Measurements from ENCODE around the gene AACS.
"Not testable (repeated sequence)": the region's sequence is repeated elsewhere in the genome, so short reads cannot be mapped to it uniquely, and the experiment has no call there.

Gene AACS

DNA sequence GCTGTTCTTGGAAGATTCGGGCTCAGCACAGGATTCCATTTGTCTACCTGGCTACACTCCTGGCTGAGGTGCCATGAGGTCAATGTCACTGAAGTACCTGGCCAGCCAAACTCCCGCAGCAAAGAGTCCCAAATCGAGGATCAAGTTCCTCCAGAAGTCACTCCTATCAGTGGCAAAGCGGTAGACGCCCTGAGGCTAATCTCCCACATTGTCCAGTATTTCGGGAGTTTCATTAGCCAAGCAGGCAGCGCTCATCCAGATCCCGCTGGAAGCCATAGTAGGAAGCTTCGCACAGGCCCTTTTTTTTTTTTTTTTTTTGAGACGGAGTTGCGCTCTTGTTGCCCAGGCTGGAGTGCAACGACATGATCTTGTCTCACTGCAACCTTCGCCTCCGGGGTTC, 8.9 kb upstream of the AACS start:
- no peak for DNase-seq (ENCODE audit: low spot score)

DNA sequence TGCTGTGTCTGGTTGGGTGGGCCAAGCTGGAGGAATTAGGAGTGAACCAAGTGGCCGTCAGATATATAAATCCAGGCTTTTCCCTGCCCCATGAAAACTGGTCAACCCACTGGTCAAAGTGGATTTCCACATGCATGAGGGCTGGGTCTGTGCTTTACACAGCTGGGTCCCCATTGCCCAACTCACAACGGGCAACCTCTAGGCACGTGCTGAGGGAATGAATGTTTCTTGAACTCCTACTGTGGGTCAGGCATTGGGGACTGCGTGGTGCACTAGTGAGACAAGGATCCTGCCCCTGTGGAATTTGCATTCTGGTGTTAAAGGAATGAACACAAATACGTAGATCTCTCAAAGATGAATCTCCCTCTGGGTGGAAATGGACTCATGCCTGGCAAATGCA, 7.5 kb upstream of the AACS start:
- DNase-seq (ENCODE audit: low spot score): no peak

DNA sequence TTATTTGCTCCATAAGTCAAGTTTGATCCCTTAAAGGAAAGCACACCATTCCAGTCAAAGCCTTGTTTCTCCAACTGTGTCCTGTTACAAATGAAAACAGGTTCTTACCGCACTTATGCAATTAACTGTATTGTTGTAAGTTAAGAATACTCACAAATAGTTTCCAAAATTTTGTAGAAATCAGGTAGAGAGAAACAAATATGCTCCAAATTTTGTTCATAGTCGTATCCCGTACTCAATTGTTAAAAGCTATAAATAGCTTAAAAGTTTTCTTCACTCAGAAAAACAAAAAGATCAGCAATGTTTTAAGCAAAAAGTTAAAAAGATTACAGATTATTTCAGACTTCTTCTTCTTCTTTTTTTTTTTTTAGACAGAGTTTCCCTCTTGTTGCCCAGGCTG, 4.0 kb upstream of the AACS start:
- no peak for DNase-seq (ENCODE audit: low spot score)

DNA sequence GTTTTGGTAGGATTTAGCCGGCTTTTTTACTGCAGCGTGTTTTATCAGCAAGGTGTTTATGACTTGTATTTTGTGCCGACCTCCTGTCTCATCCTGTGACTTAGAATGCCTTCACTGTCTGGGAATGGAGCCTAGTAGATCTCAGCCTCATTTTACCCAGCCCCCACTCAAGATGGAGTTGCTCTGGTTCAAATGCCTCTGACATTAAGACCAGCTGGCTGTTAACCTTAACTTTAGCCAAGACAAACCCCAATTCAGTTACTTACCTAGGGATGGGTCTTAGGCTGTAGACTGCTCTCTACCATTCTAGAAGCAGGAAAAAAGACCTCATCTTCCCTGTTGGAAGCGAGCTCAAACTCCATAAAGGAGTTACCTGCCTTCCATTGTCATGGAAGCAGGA, 1.7 kb upstream of the AACS start:
- not testable (repeated sequence) for DNase-seq (ENCODE audit: low spot score)

DNA sequence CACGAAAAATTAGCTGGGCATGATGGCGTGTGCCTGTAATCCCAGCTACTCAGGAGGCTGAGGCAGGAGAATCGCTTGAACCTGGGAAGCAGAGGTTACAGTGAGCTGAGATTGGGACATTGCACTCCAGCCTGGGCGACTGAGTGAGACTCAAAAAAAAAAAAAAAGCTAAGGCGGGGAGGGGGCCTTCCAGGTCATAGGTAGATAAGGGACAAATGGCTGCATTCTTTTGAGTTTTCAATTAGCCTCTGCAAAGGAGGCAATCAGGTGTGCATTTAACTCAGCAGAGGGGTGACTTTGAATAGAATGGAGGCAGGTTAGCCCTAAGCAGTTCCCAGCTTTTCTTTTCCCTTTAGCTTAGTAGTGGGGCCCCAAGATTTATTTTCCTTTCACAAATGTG, 743 bp upstream of the AACS start:
- no peak for DNase-seq (ENCODE audit: low spot score)

DNA sequence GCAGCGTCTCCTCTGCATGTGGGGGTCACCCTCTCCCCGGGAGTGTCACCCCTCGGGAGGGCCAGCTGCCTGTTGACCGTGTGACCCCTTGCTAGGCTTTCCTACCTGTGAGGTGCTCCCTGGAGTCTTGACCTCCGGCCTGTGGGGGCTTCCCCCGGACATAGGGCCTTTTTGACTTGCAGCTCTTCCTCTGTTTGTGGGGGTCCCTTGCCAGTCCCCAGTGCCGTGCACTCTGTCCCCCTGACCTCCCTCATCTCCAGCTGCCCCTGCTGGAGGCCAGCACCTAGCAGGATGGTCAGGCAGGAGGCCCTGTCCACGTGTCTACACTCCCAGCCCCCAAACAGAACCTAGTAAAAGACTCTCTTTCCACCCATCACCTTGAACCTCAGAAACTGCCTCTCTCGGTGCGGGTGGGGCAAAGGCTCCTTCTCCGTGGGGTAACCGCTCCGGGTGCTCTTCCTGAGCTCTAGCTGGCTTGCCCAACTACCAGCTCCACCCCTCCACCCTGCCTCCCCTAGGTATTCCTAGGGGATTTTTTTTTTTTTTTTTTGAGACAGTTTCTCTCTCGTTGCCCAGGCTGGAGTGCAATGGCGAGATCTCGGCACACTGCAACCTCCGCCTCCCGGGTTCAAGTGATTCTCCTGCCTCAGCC, 810 bp downstream of the AACS start:
- no peak for DNase-seq (ENCODE audit: low spot score)

DNA sequence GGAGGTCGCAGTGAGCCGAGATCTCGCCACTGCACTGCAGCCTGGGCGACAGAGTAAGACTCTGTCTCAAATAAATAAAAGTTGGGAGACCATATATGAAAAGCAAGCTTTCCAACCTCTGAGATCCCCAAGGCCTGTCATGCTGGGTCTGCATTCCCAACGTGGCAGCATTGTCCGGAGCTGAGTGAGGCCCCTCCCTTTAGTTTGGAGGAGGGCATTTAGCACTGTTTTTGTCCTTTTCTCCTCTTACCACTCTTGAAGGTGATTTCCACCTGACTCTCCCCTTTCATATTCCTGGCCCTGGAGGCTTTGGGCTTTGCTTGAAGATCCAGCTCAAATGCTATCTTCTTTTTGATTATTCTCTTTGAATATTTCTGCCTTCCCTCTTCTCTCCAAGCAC, 3.2 kb downstream of the AACS start:
- no peak for DNase-seq (ENCODE audit: low spot score)

DNA sequence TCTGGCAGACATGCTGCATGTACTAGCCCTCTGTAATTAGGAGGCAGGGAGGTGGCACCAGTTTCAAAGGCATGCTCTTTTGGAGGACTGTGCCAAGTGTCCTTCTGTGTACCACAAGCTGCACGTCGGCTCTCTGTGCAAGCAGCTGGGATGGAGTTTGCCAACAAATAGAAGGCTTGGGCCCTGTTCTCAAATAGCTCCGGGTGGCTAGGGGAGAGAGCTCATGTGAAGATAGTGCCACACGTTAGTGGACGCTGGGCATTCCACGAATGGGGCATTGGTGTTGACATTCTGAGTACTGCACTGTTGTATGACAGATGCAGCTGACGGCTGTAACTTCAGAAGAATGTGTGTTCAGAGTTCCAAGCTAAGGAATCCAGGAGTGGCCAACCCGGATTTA, 4.4 kb downstream of the AACS start:
- no peak for DNase-seq (ENCODE audit: low spot score)

DNA sequence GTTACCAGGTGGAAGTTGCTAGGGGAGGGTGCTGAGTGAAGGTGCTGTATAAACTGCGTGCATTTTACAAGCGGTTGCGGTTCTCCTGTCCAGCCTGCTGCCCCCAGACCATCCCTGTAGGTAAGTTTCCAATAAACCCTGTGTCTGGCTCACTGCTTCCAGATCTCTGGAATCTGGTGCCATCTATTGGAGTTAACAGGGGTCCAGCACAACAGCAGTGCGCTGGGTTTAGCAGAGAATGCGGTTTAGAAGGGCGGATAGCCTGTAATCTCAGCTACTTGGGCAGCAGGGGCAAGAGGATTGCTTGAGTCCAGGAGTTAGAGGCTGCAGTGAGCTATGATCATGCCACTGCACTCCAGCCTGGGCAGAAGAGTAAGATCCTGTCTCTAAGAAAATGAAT, 4.9 kb downstream of the AACS start:
- DNase-seq (ENCODE audit: low spot score): no peak

DNA sequence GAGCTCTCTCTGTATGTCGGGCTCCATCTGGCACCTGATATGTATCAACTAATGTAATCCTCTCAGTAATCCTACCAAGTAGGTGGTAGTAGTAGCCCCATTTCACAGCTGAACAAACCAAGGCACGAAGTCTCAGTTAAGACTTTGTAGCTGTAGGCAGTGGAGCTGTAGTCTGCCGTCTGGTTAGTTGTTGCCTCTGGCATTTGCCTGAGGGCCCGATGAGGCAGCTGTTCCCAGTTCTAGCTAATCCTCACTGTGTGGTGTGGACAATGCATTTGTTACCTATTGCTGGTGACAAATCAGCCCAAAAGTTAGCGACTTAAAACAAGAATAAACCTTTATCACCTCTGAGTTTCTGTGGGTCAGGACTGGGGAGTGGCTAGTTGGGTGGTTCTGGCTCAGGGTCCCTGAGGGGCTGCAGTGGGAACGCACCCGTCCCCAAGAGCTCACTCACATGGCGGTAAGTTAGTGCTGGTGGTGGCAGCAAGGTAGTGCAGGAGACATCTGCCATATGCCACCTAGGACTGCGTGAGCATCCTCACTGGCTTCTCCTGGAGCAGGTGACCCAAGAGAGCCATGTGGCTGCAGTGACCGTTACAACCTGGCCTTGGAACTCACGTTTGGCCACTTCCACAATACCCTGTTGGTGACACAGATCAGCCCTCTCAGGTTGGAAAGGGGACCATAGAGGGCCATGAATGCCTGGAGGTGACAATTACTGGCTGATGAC, 5.6 kb downstream of the AACS start:
- DNase-seq (ENCODE audit: low spot score): no peak

DNA sequence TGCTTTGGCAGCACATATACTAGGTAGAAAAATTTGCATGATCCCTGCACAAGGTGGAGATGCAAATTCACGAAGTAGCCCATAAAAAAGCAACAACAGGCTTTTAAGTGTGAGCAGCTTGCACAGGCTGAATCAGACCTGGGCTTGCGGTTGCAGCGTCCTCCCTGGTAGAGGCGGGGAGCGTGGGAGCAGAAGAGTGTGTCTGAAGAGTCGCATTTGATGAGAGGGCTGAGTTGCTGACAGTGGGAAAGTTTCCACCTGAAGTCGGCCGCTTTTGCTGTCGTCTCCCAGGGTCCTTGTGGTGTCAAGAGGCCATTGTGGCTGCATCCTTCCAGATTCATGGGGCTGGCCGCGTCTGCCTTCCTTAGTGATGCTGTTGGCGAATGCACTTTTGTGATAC, 6.2 kb downstream of the AACS start:
- DNase-seq (ENCODE audit: low spot score): no peak

DNA sequence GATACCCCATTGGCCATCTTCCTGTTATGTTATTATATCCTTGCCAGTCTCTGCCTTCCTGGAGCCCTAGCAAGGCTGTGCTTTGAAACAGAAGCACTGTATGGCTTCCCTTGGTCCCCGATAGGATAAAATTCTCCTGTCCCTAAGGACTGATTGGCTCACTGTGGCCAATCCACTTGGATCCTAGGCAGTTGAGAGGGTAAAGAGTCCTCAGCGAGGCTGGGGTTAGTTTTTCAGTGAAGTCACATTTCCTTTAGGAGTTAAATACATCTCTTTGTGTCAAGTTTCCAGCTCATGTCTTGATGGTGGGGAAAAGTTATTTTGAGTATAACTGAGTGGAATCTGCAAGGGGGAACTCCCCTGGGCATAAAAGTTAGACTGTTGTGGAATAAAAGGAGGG, 7.3 kb downstream of the AACS start:
- no peak for DNase-seq (ENCODE audit: low spot score)

DNA sequence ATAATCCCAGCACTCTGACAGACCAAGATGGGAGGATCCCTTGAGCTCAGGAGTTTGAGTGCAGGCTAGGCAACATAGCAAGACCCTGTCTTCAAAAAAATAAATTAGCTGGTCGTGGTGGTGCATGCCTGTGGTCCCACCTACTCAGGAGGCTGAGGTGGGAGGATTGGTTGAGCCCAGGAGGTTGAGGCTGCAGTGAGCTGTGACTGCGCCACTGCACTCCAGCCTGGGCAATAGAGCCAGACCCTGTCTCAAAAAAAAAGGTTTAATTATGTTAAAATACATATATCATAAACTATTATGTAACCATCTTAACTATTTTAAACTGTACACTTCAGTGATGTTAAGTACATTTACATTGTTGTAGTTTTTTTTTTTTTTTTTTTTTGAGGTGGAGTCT, 9.1 kb downstream of the AACS start:
- not testable (repeated sequence) for DNase-seq (ENCODE audit: low spot score)

DNA sequence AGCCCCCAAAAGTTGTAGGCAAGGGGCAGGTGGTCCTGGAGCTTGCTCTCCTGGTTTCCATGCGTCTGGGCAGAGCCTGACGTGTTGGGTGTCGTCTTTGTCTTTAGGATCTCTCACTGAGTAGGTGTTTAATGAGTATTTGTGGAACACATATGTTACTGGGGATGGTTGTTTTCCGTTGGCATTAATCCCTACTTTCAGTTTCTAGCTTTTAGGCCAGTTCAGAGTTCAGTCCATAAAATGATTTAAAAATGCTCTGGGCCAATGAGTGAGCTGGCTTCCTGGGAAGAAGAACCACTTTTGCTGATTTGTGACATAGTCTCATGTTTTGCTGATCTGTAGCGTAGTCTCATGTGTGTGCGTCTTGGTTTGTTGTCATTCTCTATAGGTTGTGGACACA, 10.9 kb downstream of the AACS start:
- DNase-seq (ENCODE audit: low spot score): no peak

DNA sequence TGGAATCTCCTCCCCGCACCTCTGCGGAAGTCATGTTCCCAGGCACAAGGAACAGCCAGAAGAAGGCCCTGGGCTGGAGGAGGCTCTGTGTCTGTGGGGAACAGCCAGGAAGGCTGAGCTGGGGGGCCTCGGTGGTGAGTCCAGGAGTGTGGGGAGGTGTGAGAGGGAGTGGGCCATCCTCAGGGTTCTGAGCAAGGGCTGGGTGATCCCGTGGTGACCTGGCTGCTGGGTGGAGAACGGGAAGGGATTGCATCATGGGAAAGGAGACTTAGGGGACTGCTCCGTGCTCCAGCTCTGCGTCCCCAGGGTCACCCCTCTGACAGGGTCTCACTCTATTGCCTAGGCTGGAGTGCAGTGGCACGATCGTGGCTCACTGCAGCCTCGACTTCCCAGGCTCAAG, 13.8 kb downstream of the AACS start:
- no peak for DNase-seq (ENCODE audit: low spot score)

DNA sequence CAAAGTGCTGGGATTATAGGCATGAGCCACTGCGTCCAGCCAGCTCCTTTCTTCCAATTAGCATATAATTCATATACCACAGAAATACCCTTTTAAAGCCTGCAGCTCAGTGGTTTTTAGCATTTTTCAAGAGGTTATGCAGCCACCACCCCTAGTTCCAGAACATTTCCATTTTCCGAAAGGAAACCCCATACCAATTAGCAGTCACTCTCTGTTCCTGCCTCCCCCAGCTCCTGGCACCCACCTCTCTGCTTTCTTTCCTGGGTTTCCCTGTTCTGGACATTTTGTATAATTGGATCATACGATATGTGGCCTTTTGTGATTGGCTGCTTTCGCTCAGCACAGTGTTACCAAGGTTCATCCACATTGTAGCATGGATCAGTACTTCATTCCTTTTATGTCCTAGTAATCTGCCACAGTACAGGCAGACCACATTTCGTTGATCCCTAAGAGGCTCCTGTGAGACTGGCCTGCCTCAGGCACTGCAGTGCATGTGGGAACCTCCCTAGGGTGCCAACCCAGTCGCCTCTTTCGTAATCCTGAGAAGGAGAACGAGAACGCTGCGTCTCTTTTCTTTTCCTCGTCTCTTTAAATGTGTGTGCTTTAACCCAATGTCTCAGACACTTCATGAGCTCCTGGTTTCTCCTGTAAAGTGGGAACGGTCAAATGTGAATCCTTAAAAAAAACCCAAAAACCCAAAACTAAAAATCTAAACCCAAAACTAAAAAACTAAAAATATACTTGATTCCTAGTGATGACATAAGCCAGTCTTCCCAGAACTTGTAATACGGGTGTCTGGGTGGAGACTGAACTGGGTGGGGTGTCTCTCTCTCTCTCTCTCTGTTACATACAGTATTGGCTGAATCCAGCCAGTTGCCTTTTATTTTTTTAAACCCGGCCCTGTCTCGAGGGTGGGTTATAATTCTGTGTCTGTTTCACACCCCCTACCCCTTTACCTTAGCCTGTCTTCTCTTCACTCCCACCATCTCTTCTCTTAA, 14.7 kb downstream of the AACS start:
- DNase-seq (ENCODE audit: low spot score): no peak

DNA sequence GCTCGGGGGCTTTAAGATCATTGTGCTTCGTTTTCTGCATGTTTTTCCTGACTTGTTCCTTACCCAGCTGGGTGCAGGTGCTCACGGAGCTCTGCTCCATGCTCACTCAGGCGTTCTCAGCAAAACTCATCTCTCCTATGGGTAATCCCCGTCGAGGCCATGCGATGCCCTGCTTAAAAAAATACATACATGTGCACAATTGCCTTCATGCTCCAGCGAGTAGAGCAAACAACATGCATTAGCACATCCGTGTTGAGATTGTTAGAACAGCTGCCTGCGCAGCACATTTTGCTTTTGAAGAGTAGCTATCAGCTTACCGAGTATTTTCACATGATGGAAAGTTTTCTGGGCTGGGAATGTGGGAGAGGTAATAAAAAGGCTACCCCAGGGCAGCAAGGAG, 16.2 kb downstream of the AACS start:
- no peak for DNase-seq (ENCODE audit: low spot score)

DNA sequence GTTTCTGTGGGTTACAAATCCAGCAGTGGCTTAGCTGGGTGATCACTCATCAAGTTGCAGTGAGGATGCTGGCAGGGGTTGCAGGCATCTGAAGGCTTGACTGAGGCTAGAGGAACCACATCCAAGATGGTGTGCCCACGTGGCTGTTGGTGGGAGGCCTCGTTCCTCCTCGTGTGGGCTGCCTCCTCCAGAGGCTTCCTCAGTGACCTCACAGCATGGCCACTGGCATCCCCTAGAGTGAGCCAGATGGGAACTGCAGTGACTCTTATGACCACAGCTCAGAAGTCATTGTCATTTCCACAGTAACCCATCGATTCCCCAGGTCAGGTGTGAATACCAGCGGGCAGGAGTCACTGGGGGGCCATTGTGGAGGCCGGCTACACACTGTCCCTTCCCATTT, 17.8 kb downstream of the AACS start:
- no peak for DNase-seq (ENCODE audit: low spot score)

DNA sequence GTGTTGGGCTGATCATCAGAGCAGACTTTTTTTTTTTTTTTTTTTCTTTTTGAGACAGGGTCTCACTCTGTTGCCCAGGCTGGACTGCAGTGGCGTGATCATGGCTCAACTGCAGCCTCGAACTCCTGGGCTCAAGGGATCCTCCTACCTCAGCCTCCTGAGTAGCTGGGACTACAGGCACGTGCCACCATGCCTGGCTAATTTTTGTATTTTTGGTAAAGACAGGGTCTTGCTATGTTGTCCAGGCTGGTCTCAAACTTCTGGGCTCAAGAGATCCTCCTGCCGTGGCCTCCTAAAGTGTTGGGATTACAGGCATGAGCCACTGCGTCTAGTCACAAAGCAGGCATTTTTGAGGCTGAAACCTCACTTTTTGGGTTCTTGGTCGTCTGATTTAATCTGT, 23.0 kb downstream of the AACS start:
- DNase-seq (ENCODE audit: low spot score): not testable (repeated sequence)

DNA sequence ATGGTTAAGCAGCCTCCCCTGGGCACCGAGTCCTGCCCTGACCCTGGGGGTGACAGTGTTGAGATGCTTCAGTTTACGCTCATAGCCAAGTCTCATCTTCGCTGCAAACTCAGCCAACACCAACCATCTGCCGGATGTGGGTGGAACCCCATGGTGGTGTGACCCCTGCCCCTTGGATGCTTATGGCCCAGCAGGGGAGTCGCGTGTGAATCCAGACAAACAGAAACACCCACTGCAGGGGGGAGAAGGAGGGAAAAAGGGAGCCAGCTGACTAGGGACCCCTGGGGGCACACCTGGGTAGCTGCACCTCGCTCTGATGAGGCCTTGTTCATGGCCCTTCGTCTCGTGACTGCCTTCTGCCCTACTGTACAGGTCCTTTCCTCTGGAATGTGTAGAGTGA, 23.8 kb downstream of the AACS start:
- DNase-seq (ENCODE audit: low spot score): no peak

DNA sequence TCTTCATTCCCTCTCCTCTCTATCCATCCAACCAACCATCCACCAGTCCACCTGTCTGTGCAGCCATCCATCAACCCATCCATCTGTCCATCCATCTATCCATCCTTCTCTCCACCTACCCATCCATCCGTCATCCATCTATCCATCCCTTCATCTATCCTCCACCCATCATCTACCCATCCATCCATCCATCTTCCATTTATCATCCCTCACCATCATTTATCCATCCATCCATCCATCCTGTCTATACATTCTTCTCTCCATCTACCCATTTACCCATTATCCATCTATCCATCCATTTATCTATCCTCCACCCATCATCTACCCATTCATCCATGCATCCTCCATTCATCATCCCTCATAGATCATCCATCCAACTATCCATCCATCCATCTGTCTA, 24.4 kb downstream of the AACS start:
- no peak for DNase-seq (ENCODE audit: low spot score)

DNA sequence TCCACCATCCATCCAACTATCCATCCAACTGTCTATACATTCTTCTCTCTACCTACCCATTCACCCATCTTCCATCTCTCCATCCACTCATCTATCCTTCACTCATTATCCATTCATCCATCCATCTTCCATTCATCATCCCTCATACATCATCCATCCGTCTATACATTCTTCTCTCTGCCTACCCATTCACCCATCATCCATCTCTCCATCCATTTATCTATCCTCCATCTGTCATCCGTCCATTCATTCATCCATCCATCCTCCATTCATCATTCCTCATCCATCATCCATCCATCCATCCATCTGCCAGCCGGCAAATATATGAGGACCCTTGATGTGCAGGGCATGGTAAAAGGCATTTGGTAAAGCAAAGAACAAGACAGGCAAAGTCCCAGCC, 25.2 kb downstream of the AACS start:
- no peak for DNase-seq (ENCODE audit: low spot score)

DNA sequence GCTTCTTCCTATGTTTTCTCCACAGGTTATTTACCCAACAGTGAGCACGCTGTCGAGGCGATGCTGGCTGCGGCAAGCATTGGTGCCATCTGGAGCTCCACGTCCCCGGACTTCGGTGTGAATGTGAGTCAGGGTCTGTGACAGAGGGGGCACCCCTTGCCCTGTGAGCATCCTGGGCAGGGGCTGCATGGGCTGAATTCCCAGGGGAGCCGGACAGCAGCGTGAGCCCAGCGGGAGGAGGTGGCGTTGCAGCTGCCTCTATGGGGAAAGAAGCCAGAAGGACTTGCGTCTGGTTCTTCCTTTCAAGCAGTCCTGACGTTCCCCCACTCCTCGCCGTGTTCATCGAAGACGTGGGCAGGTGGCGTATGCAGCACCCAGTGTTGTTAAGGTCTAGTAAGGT, 26.2 kb downstream of the AACS start:
- no peak for DNase-seq (ENCODE audit: low spot score)
